ENCODE results near the gene AGBL4. TPM values are rescaled to one million over a fixed set of nuclear protein-coding genes. Genes with fewer than 3 reads are reported as not detected.

Gene AGBL4
- total RNA-seq, 2 experiments from 2014 or later = not detected

DNA sequence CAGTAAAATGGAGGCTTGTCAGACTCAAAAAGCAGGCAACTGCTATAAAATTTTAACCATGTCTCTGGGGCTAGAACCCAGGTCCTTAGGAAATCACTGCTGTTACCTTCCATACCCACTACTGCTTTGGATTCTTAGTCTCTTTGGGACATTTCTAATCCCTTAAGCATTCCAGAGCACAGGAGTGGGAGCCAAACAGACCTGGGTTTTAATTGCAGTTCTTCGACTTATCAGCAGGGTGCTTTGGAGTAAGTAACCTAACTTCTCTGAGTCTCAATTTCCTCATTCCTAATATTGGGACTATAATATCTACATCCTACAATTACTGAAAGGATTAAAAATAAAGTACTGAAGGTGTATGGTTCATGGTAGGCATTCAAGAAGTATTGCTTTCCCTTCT is 1086.0 kb downstream of the AGBL4 start:
- Mint-ChIP-seq H3K27ac (no peak overlapping the region), H3K9me3 (no peaks in the 10 kb centered on the region), H3K4me1 (no peaks in the 10 kb centered on the region), H3K36me3 (ENCODE audit: low read depth) (no peaks in the 10 kb centered on the region), H3K4me3 (no peak overlapping the region), H3K27me3 (no peaks in the 10 kb centered on the region)
- no peak for DNase-seq
- ChIA-PET POLR2A (no interaction called here), CTCF (no interaction called here)

DNA sequence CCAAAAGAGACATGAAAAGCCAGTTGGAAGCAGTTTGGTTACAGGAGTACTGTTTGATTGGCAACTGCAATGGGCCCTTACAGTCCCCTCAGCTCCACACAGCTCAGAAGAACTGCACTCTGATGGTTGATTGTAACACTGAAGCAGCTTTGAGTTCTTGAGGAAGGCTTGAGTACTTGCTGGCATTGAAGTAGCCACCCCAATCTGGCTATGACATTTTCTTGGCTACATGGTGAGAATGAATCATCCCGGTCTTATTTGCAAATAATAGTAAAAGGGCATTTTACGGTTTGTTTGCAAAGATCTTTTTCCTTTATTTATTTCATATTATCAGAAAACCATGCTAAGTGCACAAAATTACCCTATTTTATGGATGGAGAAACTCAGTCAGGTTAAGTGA is 1087.3 kb downstream of the AGBL4 start:
- no peaks in the 10 kb centered on the region for H3K9me3 Mint-ChIP-seq
- ChIA-PET POLR2A (no interaction called here), CTCF (no interaction called here)
- H3K4me3 Mint-ChIP-seq = no peak overlapping the region
- H3K36me3 Mint-ChIP-seq (ENCODE audit: low read depth) = no peaks in the 10 kb centered on the region
- no peak for DNase-seq
- H3K27ac Mint-ChIP-seq = no peak overlapping the region
- H3K4me1 Mint-ChIP-seq = no peaks in the 10 kb centered on the region
- H3K27me3 Mint-ChIP-seq = no peaks in the 10 kb centered on the region

DNA sequence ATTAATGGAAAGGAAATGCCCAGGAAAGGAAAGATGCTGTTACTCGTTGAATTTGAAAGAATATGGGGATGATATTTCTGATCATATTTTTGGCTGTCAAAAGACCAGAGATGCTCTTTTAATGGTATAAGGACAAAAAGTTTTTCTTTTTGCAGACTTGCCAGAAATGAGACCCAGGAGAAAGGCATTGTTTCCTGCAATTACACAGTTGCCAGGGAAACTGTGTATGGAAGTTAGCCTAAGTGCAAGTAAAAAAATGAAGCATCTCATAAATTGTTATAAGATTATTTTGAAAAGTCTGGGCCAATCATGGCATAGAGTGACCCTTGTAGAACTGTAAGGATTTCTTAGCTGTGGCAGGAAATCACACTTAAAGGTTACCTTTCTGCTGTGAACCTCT is 1091.4 kb downstream of the AGBL4 start:
- DNase-seq = no peak
- Mint-ChIP-seq H3K27me3 (no peaks in the 10 kb centered on the region), H3K27ac (no peak overlapping the region), H3K4me3 (no peak overlapping the region), H3K36me3 (ENCODE audit: low read depth) (no peaks in the 10 kb centered on the region), H3K4me1 (no peaks in the 10 kb centered on the region), H3K9me3 (no peaks in the 10 kb centered on the region)
- ChIA-PET POLR2A (no interaction called here), CTCF (no interaction called here)

DNA sequence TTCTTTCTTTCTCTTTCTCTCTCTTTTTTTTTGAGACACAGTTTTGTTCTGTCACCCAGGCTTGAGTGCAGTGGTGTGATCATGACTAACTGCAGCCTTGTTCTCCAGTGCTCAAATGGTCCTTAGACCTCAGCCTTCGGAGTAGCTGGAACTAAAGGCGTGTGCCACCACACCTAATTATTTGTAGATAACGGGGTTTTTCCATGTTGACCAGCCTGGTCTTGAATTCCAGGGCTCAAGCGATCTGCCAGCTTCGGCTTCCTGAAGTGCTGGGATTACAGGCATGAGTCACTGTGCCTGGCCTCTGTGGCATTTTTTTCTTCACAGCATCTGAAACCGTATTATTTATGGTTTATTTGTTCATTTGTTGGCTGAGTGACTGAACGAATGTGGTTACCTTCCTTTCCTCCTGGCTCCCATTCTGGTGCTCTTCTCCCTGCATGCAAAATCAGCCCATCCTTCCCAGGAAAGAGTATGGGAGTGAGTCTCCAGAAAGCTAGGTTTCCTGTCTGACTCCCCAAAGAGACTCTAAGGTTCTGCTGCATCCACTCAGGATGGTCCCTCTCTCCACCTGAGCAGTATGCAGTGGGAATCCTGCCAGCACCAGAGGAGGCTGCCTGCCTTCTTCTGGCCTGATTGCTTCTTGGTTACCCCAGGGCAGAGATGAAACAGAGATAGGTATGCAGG is 1092.1 kb downstream of the AGBL4 start:
- no peak for DNase-seq
- Mint-ChIP-seq H3K27me3 (no peaks in the 10 kb centered on the region), H3K27ac (no peak overlapping the region), H3K4me1 (no peaks in the 10 kb centered on the region), H3K9me3 (no peaks in the 10 kb centered on the region), H3K36me3 (ENCODE audit: low read depth) (no peaks in the 10 kb centered on the region), H3K4me3 (no peak overlapping the region)
- CTCF ChIA-PET = no interaction called here
- POLR2A ChIA-PET = no interaction called here

DNA sequence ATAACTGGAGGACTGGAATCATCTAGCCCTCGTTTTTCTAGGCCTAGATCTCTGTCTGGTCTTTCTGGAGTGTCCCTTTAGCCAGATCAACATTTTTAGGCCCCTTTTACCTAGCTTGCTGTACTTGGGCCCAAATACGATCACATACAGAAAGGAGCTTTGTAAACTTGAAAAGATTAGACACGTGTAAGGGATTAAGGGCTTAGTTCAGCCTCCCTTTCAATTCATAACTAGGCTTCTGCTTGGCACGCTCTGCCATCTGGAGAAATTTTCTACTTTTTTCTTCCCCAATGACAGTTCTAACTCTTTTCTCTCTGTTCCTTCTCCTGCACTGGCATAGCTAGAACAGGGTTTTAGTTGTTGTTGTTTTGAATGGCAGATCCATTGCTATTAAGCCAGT is 1093.7 kb downstream of the AGBL4 start:
- Mint-ChIP-seq H3K27ac (no peak overlapping the region), H3K4me3 (no peak overlapping the region), H3K4me1 (no peaks in the 10 kb centered on the region), H3K9me3 (no peaks in the 10 kb centered on the region), H3K36me3 (ENCODE audit: low read depth) (no peaks in the 10 kb centered on the region), H3K27me3 (no peaks in the 10 kb centered on the region)
- ChIA-PET CTCF (no interaction called here), POLR2A (no interaction called here)
- no peak for DNase-seq

DNA sequence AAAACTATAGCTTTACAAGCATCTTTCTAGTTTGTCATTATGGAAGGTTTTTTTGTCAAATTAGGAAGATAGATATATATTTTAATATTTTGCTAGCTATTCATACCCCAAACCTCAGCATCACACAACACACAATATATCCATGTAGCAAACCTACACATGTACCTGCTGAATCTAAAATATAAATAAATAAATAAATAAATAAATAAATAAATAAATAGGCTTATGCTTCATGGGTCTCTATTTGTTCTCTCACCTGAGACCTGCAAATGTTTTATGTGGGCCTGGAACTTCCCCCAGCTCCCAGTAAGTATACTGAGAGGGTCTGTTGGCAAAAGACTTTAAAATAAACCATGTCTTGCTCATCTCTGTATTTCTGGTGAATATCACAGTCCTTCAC is 1099.7 kb downstream of the AGBL4 start:
- H3K36me3 Mint-ChIP-seq (ENCODE audit: low read depth) = no peaks in the 10 kb centered on the region
- H3K9me3 Mint-ChIP-seq = no peaks in the 10 kb centered on the region
- POLR2A ChIA-PET = no interaction called here
- no peak overlapping the region for H3K27ac Mint-ChIP-seq
- no peaks in the 10 kb centered on the region for H3K4me1 Mint-ChIP-seq
- H3K27me3 Mint-ChIP-seq = no peaks in the 10 kb centered on the region
- no peak for DNase-seq
- CTCF ChIA-PET = no interaction called here
- H3K4me3 Mint-ChIP-seq = no peak overlapping the region

DNA sequence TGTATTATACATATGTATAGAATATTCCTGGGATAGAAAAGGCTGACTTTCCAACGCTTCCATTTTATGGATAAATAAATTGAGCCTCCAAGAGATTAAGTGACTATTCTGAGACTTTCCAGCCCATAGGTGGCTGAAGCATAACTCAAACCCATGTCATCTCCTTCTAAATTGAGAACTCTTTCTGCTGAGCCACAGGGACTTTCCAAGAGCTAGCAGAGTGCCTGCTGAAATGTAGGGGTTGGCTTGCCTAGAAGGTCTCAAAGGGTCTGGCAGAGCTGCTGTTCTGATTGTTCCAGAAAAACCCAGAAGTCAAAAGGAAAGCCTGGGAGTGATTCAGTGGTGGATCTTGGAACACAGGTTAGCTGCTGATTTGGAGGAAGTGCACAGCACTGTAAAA is 1100.6 kb downstream of the AGBL4 start:
- Mint-ChIP-seq H3K27me3 (no peaks in the 10 kb centered on the region), H3K4me1 (no peaks in the 10 kb centered on the region), H3K27ac (no peak overlapping the region), H3K9me3 (no peaks in the 10 kb centered on the region), H3K36me3 (ENCODE audit: low read depth) (no peaks in the 10 kb centered on the region), H3K4me3 (no peak overlapping the region)
- ChIA-PET CTCF (no interaction called here), POLR2A (no interaction called here)
- DNase-seq = no peak

DNA sequence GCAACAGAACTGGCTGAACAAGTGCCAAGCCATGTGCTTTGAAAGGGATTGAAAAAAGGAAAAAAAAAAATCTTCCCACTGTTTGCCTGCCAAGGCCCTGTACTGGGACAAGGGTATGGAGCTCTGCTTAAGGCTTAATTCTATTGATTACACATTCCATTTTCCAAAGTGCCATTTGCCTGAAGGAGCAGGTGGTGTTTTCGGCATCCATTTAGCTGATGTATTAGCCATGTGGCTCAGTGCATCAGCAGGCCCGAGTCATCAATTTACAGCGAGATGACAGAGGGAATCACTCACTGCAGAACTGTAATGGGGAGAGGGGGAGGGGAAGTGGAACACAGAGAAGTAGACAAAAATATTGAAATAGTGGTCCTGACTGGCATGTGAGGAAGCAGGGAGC is 1102.9 kb downstream of the AGBL4 start:
- H3K27ac Mint-ChIP-seq = no peak overlapping the region
- H3K4me3 Mint-ChIP-seq = no peak overlapping the region
- ChIA-PET POLR2A (no interaction called here), CTCF (no interaction called here)
- no peaks in the 10 kb centered on the region for H3K4me1 Mint-ChIP-seq
- no peaks in the 10 kb centered on the region for H3K9me3 Mint-ChIP-seq
- no peak for DNase-seq
- H3K27me3 Mint-ChIP-seq = no peaks in the 10 kb centered on the region
- no peaks in the 10 kb centered on the region for H3K36me3 Mint-ChIP-seq (ENCODE audit: low read depth)

DNA sequence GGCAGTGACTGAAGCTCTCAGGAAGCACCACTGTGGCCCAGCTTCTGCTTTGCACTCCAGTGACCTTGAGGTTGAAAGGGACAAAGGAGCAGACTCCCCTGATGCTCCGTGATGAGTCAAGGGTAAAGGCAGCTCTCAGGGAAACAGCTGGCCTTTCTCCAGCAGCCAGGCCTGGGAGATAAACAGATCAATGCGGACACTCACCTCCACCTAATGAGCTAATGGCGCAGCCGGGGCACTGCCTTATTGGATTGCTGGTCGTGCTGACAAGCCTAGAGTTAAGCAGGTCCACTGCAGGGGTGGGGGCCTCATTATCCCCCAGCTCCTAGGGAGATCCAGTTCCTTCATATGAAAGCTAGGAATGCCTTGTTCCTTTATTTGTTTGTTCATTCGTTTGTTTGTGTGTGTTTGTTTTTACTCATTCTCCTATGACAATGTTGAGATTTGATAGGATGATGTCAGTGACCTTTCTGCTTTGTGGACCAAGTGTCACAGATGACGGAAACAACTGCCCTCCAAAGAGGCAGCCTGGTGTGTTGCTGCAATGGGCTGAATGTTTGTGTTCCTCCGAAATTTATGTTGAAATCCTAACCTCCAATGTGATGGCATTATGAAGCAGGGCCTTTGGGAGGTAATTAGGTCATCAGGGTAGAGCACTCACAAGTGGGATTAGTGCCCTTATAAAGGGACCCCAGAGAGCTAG is 1105.7 kb downstream of the AGBL4 start:
- Mint-ChIP-seq H3K27ac (no peak overlapping the region), H3K27me3 (no peaks in the 10 kb centered on the region), H3K9me3 (no peaks in the 10 kb centered on the region), H3K36me3 (ENCODE audit: low read depth) (no peaks in the 10 kb centered on the region), H3K4me1 (no peaks in the 10 kb centered on the region), H3K4me3 (no peak overlapping the region)
- POLR2A ChIA-PET = no interaction called here
- CTCF ChIA-PET = no interaction called here
- DNase-seq = no peak

DNA sequence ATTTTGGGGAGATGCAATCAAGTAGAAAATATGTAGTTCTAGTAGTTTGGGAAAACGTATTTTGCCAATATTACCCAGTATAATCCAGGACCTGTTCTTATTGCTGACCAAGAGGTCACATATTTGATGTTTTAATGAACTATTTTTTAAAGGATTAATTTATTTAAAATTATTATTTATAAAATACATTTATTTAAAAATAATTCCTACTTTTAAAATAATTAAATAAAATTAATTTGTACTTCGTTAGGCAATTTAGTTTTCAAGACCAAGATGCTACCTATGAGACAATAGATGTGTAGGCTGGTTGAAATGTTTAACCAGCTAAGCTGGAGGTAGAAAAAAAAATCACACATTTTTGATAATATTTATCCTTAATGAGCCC is 1106.7 kb downstream of the AGBL4 start:
- ChIA-PET POLR2A (no interaction called here), CTCF (no interaction called here)
- no peaks in the 10 kb centered on the region for H3K4me1 Mint-ChIP-seq
- H3K4me3 Mint-ChIP-seq = no peak overlapping the region
- no peaks in the 10 kb centered on the region for H3K27me3 Mint-ChIP-seq
- DNase-seq = no peak
- H3K9me3 Mint-ChIP-seq = no peaks in the 10 kb centered on the region
- no peaks in the 10 kb centered on the region for H3K36me3 Mint-ChIP-seq (ENCODE audit: low read depth)
- no peak overlapping the region for H3K27ac Mint-ChIP-seq

DNA sequence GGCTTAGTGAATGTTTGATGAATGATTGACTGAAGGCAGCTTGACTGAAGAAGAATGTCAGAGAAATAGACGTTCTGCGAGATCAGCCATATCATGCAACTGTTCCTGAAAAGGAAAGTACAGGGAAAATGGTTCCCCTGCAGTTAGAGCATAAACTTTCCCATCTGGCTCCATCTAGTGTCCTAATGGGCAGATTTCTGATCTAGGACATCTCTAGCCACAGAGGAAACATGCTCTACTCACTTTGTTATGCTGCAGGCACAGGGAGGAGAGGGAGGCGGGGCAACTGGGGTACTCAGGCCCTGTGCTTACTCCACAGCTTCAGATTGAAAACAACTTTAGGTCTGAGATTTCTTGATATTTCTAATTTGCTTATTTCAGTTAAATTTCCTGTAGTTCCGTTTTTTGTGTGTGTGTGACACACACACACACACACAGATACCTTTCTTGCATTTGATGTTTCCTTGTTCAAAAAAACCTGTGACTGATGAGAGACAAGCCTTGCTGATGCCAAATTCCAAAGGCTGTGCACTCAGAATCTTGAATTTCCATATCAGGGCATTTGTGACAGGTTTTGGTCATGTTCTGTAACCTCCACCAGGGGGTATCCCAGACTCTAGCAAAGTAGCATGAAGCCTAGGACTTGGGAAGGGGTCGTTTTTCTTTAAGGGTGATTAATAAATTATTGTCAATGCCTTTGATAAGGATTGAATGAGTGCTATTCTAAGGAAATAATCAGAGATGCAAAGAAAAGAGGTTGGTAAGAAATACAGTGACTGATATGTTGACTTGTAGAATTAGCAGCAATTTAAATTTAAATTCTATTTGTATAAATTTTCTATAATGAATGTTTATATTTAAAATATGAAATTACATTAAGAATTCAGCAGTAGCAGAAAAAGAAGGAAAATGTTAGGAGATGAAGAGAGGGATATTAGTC is 1107.4 kb downstream of the AGBL4 start:
- no peaks in the 10 kb centered on the region for H3K9me3 Mint-ChIP-seq
- H3K36me3 Mint-ChIP-seq (ENCODE audit: low read depth) = no peaks in the 10 kb centered on the region
- no peak overlapping the region for H3K27ac Mint-ChIP-seq
- CTCF ChIA-PET = no interaction called here
- no peaks in the 10 kb centered on the region for H3K4me1 Mint-ChIP-seq
- POLR2A ChIA-PET = no interaction called here
- H3K4me3 Mint-ChIP-seq = no peak overlapping the region
- DNase-seq = no peak
- no peaks in the 10 kb centered on the region for H3K27me3 Mint-ChIP-seq

DNA sequence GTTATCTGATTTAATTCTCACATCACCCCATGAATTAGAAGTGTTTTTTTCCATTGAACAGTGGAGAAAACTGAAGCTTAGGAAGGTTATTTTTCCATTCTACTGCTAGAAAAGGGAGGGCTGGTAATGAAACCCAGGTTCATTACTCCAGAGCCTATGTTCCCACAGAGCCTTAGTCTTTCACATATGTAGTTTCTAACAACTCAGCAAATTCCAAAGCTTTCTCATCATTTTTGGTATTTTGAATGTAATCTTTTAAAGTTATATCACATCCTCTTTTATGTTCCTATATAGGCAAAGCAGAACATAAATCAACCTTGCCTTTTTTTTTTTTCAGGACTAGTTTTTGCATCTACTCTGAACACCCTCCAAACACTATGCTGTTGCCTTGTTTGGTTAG is 1115.1 kb downstream of the AGBL4 start:
- ChIA-PET POLR2A (no interaction called here), CTCF (no interaction called here)
- no peaks in the 10 kb centered on the region for H3K36me3 Mint-ChIP-seq (ENCODE audit: low read depth)
- no peaks in the 10 kb centered on the region for H3K4me1 Mint-ChIP-seq
- H3K4me3 Mint-ChIP-seq = no peak overlapping the region
- no peaks in the 10 kb centered on the region for H3K27me3 Mint-ChIP-seq
- H3K9me3 Mint-ChIP-seq = no peaks in the 10 kb centered on the region
- no peak for DNase-seq
- no peak overlapping the region for H3K27ac Mint-ChIP-seq

DNA sequence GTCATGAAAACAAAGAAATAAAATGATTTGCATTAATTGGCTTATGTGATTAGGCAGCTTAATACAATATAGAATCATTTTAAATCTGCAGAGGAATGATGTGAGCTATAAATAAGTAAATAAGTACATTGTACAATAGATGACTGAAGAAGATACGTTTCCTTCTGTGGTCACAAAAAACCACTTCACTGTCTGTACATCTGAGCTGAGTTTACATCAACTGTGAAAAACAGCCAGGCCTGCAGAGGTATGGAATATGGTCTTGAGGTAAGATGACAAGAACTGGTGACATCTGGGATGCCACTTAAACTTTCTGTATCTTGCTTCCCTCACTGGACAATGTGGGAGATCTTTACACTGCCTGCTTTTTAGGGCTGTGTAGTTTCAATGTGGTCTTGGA is 1117.0 kb downstream of the AGBL4 start:
- no peak overlapping the region for H3K27ac Mint-ChIP-seq
- no peaks in the 10 kb centered on the region for H3K4me1 Mint-ChIP-seq
- no peaks in the 10 kb centered on the region for H3K27me3 Mint-ChIP-seq
- CTCF ChIA-PET = no interaction called here
- H3K4me3 Mint-ChIP-seq = no peak overlapping the region
- POLR2A ChIA-PET = no interaction called here
- no peak for DNase-seq
- H3K9me3 Mint-ChIP-seq = no peaks in the 10 kb centered on the region
- H3K36me3 Mint-ChIP-seq (ENCODE audit: low read depth) = no peaks in the 10 kb centered on the region

DNA sequence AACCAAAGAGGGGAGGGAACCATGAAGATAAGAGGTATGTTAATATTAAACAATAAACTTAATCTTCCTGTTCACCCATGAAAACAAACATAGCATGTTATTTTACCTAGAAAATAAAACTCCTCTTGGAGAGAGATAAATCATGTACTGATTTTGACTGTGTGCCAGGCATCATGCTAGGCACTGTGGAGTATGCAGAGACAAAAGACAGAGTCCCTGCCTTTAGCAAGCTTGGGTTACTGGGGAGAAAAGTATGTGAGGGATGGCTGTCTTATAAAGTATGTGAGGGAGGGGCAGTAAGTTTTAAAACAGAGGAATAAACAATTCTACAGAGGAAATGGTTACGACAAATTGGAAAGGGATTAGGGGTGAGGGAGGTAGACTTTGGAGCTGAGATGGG is 1117.6 kb downstream of the AGBL4 start:
- H3K4me1 Mint-ChIP-seq = no peaks in the 10 kb centered on the region
- H3K27me3 Mint-ChIP-seq = no peaks in the 10 kb centered on the region
- ChIA-PET CTCF (no interaction called here), POLR2A (no interaction called here)
- no peaks in the 10 kb centered on the region for H3K9me3 Mint-ChIP-seq
- H3K36me3 Mint-ChIP-seq (ENCODE audit: low read depth) = no peaks in the 10 kb centered on the region
- DNase-seq = no peak
- H3K27ac Mint-ChIP-seq = no peak overlapping the region
- no peak overlapping the region for H3K4me3 Mint-ChIP-seq
